ENCODE results near the gene BNIP2. TPM values are rescaled to one million over a fixed set of nuclear protein-coding genes. Genes with fewer than 3 reads are reported as not detected.
A peak's percentile ranks its signal among the peaks of the same experiment; 100 is the strongest.
"Not testable (repeated sequence)": the region's sequence is repeated elsewhere in the genome, so short reads cannot be mapped to it uniquely, and the experiment has no call there.

The BNIP2 gene
- polyA plus RNA-seq, 3 donors: 66.1 to 82.9 (median 78.3) TPM

DNA sequence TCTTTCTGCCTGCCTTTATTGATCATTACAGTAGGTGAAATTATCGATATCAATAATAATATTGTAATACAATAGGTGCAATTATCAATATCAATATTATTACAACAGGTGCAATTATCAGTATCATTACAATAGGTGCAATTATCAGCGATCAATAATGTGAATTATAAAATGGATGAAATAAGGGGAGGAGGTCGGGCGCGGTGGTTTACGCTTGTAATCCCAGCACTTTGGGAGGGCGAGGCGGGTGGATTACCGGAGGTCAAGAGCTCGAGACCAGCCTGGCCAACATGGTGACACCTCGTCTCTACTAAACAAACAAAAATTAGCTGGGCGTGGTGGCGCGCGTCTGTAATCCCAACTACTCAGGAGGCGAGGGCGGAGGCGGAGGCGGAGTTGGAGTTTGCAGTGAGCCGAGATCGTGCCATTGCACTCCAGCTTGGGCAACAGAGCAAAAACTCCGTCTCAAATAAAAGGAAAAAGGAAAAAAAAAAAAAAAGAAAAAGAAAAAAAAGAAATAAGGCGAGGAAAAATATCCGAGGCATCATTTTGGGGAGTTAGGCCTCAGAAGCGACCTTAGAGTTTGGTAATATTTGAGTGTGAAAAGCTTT, 611 bp upstream of the BNIP2 start:
- DNase-seq (ENCODE audit: low read depth in 3 of 3, low spot score in 2 of 3): peak in 1 of 3 donors; percentile 26

DNA sequence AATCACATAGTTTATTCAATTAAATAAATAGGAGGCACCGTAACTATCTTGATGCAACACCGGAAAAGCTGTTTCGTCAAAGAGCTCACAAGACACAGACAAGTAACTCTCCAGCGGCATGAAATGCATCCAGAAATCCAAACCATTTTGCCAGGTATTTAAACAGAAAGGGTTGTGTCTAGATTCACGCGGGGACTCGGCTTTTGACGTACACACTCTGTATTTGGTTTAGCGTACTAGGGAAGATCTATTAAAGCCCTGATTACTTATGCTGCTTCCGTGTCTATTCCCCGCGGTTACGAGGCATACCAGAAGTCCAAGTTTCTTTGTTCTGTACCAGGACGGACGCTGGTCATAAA, 718 bp downstream of the BNIP2 start:
- peak in 1 of 3 donors; percentile 34 for DNase-seq (ENCODE audit: low read depth in 3 of 3, low spot score in 2 of 3)

DNA sequence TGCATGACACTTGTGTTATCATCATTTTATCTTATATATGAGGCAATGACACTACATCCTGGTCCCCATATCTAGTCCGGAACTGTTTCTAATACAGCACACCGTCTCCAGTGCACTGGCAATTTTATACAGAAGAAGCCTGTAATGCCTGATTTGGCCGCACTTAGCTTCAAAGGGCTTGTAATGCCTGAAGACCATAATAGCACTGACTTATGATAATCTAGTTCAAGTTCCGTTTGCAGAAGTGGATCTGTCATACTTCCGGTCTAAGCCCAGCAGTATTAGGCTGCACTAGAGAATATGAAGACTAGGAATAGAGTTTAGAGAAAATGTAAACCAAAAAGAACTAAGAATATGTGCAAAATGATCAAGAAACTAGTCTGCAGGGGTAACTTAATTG, 1.3 kb downstream of the BNIP2 start:
- DNase-seq (ENCODE audit: low read depth in 3 of 3, low spot score in 2 of 3): no peak

DNA sequence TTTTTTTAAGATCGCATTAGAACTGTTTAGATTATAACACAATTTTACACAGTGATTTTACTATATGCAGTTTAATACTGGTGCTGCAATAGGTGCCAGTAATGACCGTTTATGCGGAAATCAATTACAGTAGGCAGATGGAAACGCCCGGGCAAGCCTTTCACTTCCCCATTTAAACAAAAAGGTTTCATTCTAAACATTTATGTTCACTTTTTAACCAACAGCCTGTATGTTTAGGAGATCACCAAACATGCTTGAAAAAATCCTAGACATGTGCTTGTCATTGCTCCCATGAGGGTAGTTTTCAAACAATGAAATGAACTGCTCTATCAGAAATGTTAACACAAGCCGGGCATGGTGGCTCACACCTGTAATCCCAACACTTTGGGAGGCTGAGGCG, 2.7 kb downstream of the BNIP2 start:
- no peak for DNase-seq (ENCODE audit: low read depth in 3 of 3, low spot score in 2 of 3)

DNA sequence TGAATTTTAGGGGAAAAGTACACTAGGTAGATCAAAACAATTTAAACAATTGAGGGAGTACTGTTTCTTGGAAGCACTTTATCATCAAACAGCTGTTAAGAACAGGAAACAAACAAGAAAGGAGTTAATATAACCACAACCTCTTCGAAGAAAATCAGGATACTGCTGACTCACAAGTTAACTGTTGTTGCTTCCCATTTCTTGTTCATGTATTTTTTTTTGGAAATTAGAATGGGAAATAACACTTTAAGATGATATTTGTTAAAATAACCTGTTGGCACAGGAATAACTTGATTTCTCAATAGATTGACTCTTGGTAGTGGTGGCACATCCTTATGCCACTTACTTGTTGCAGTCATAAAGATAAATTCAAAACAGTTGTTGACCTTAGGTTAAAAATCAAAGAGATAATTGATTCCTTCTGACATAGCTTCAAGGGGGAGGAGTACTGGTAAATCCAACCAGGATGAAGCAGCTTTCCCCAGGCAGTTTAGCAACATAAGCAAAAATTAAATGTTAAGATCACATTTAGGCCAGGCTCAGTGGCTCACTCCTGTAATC, 3.3 kb downstream of the BNIP2 start:
- no peak for DNase-seq (ENCODE audit: low read depth in 3 of 3, low spot score in 2 of 3)

DNA sequence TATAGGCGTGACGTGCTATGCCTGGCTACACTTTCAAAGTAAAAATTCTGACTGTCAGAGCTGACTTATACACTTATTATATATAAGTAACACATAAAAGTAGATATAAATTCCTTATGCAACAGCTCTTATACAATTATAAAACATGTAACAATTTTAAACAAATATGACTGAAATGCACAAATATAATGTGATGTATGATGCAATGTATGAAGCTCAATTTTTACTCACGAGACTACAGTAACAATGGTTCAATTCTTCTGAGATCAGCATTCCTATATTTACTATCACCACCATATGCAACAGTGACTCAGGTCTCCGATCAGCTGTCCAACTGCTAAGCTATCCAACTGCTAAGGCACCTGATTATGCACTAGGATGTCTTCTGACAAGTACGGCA, 8.2 kb downstream of the BNIP2 start:
- DNase-seq (ENCODE audit: low read depth in 3 of 3, low spot score in 2 of 3): no peak

DNA sequence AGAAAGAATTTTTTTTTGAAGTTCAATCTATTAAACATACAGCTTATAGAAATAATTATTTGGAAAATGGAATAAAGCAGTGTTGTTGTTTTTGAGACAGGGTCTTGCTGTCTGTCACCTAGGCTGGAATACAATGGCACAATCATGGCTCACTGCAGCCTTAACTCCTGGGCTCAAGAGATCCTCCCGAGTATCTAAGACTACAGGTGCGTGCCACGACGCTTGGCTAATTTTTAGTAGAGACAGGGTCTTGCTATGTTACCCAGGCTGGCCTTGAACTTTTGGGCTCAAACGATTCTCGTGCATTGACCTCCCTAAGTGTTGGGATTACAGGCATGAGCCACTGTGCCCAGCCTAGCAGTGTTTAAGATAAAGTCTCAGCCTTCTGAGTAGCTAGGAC, 8.8 kb downstream of the BNIP2 start:
- no peak for DNase-seq (ENCODE audit: low read depth in 3 of 3, low spot score in 2 of 3)

DNA sequence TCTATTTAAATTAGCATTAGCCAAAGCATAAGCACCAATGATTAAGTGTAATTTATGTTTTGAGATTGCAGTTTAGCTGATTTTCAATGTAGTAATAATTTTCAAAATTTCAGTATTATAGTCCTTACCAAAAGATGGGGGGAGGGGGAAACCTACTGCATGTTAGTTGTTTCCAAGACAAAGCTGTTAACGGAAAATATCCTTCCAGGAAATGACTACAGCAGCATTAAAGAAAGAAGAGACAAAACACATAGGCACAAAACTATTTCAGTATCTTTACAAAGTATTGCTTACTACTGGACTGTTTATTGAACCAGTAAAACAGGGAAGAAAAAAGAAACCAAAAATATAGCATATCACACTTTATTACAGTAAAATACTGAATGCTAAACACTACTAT, 10.5 kb downstream of the BNIP2 start:
- DNase-seq (ENCODE audit: low read depth in 3 of 3, low spot score in 2 of 3): no peak

DNA sequence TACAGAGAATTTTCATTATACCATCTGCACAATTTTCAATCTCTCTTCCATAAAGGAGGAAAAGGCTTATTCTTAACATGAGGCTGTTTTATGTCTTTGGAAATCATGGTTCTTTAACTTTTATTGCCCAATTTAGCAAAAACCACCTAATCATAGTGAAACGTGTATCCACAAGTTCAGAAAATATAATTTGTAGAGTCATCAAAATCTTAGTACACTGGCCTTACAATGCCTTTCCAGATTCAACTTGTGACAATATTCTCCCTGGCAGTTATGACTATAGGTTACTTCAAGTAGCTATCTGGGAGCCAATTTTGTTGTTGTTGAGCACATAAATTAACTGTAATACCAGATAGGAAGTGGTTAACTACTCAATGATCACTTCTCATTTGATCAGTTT, 10.9 kb downstream of the BNIP2 start:
- no peak for DNase-seq (ENCODE audit: low read depth in 3 of 3, low spot score in 2 of 3)

DNA sequence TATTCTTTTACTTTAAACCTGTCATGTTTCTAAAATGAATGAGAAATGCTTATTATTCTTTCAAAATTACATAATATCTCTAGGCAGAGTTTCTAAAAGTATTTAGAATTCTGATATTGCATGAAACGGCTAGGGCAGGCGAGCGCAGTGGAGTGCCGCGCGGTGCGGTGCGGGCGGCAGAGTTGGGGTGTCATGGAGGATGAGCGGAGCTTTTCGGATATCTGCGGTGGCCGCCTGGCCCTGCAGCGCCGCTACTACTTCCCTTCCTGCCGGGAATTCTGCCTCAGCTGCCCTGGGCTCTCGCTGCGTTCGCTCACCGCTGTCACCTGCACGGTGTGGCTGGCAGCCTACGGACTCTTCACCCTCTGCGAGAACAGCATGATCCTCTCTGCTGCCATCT, 12.6 kb downstream of the BNIP2 start:
- no peak for DNase-seq (ENCODE audit: low read depth in 3 of 3, low spot score in 2 of 3)

DNA sequence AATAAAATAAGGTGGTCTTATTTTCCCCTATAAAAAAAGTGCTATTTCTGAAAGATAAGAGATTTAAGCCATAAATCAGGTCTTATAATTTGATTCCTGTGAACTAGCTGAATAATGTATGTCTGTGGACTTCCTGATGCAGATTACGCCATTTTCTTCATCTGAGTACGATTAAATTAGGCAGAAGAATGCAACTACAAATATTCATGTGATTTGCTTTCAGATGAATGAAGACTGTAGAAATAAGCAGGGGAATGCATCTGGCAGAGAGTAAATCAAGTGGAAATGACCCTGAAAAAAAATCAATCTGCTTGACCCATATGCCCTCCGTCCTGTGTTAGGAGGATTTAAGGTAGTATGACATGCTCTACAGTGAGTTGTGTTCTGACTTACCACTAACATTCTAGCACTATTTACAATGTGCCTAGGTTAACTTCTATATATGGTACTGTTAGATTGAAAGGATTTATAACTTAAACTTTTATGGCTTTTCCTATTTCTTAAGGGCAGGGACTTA, 14.7 kb downstream of the BNIP2 start:
- no peak for DNase-seq (ENCODE audit: low read depth in 3 of 3, low spot score in 2 of 3)

DNA sequence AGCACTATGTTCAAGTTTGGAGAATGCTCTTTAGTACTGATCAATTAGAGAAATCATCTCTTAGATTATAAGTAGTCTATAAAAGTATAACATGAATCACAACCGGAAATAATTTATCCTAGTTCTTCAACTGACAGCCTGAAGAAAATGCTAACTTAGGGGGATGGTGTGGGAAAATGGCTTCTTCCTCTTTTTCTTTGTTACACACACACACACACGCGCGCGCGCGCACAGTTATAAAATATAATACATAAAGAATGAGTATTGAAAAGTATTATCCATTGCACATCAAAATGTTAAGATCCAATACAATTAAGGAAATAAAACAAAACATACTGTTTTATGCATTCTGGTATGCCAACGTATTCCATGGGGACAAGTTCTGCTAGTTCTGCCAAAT, 20.6 kb downstream of the BNIP2 start:
- DNase-seq (ENCODE audit: low read depth in 3 of 3, low spot score in 2 of 3): no peak

DNA sequence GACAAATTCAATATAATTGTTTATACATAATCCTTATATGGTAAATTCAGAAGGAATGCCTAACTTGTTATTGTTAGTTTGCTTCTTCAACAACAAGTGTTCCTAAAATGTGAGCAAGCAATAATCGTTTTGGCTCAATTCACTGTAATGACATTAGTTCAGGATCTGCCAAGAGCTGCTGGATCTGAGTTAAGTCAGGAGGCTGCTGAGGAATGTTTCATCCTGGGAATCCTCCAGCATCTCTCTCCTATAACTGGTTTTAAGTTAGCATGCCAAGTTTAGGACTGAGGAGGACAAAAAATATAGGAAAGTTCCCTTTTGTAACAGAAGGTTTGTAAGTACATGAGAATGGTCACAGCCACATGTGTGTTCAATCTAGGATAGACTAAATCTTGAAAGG, 26.9 kb downstream of the BNIP2 start:
- DNase-seq (ENCODE audit: low read depth in 3 of 3, low spot score in 2 of 3): no peak

DNA sequence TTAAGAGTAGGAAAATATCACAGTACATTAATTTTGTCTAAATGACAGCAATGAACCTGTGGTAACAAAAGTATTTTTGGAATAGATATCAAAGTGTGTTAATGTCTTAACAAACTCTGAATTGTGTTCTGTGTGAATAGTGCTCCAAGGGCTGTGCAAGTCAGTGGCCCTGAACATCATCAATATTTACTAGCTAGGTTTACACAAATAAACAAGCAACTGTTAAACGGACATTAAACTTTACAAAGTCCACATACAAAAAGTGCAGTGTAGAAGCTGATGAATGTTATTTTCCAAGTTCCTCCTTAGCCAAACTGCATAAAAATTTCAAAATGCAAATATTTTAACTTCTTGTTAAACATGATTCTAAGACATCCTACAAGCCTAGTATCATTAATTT, 29.8 kb downstream of the BNIP2 start:
- no peak for DNase-seq (ENCODE audit: low read depth in 3 of 3, low spot score in 2 of 3)

DNA sequence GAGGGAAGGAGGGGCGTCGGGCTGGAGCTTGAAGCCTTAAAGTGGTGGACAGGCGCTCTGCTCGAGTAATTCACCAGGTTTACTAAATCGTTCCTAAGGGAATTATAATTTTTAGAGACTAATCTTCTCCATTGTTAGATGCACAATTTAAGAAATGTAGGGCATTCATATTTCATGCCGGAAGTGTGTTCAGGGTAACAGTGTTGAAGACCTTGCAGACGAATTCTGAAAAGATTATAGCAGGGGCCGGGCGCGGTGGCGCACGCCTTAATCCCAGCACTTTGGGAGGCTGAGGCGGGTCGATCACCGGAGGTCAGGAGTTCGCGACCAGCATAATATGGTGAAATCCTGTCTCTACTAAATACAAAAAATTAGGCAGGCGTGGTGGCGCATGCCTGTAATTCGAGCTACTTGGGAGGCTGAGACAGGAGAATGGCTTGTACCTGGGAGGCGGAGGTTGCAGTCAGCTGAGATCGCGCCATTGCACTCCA, 31.4 kb downstream of the BNIP2 start:
- no peak for DNase-seq (ENCODE audit: low read depth in 3 of 3, low spot score in 2 of 3)

DNA sequence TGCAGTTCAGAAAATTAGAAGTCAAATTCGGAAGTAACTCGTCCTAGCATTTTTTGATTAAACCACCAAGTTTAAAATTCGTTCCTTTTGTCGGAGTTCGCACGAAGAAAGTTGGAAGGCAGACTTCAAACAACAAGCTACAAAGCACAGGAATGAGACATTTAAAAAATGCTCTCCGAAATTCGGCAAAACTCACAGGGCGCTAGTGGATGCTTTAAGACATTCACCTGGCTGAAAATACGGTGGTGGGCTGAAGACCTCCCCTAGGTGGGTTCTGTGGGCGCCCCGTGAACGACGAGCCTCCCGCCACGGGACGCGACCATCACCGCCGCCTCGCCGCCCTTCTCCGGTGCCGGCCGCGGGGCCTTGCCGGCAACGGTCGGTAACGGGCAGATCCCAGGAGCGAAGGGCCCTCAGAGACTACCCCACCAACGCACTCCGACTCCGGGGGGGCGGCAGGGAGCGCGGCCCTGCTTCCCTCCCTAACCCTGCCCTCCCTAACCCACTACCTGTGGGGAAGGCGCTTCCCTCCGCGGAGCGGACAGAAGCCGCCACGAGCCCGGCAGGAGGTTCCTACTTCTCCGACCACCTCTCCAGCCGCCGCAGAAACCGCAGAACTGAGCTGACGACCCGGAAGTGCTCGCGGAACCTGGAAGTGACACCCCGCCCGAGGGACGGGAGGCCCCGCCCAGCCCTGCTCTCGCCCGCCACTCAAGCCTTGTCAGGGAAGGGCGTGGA, 32.1 kb downstream of the BNIP2 start, which contains the start of gene GTF2A2:
GTF2A2 (minus strand) TSS at position 619 of the 738 bp plus-strand sequence. CDS start 5,238 bp downstream, outside the sequence.
- DNase-seq (ENCODE audit: low read depth in 3 of 3, low spot score in 2 of 3): peak; percentile 81 to 84 (median 82)

DNA sequence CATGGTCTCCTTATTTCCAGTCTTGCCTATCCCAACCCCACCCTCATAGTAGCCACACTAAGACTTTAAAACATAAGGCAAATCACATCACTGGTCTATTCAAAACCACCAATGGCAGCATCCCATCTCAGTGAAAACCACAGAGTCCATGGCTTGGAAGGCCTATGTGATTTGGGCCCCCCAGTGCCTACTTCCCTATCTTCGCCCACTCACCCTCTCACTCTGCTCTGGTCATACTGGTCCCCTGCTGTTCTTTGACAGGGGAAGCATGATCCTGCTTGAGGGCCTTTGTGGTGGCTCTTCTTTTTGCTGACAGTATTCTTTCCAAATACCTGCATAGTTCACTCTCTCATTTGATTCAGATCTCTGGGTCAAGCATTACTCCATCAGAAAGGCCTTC, 35.1 kb downstream of the BNIP2 start:
- DNase-seq (ENCODE audit: low read depth in 3 of 3, low spot score in 2 of 3): no peak

DNA sequence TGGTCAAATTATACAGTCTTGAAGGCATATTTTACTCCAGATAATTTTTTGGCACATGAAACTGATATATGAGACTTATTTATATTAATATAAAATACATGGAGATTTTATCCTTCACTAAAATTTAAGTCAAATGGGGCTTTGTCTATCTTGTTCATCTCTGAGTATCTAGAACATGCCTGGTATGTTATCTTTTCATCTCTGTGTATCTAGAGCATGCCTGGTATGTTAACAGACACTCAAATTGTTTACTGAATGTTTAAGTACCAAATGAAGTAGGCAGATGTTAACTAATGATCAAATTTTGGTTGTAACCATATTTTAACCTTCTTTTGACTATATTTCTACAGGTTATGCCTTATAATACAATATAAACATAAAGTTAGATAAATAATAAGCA, 39.5 kb downstream of the BNIP2 start:
- no peak for DNase-seq (ENCODE audit: low read depth in 3 of 3, low spot score in 2 of 3)

DNA sequence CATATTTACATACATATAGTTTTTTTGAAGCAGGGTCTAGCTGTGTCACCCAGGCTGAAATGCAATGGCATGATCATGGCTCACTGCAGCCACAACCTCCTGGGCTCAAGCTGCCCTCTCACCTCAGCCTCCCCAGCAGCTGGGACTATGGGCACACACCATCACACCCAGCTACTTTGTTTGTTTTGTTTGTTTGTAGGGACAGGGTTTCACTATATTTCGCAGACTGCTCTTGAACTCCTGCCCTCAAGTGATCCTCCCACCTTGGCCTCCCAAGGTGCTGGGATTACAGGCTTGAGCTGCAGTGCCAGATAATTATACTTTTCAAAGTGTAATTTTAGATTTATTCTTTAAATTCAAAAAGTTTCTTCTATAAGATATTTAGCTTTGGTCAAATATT, 42.0 kb downstream of the BNIP2 start:
- DNase-seq (ENCODE audit: low read depth in 3 of 3, low spot score in 2 of 3): no peak

DNA sequence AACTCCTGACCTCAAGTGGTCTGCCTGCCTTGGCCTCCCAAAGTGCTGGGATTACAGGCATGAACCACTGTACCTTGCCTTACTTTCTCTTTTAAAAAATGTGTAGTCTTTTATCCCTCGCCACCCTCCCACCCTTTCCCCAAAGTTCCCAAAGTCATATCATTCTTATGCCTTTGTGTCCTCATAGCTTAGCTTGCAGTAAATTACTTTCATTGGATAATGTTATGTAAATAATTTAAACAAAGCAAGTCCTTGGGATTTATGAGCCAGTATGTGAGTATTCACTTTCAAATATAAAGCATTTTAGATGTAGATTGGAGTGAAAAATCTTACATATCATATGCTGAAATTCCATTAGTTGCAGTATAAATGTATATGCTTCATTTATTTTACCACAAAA, 42.8 kb downstream of the BNIP2 start:
- DNase-seq (ENCODE audit: low read depth in 3 of 3, low spot score in 2 of 3): no peak

DNA sequence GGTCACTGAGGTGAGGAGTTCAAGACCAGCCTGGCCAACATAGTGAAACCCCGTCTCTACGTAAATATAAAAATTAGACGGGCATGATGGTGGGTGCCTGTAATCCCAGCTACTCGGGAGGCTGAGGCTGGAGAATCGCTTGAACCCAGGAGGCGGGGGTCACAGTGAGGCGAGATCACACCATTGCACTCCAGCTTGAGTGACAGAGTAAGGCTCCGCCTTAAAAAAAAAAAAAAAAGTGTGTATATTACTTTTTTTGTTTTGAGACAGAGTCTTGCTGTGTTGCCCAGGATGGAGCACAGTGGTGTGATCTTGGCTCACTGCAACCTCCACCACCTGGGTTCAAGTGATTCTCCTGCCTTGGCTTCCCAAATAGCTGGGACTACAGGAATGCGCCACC, 43.3 kb downstream of the BNIP2 start:
- not testable (repeated sequence) for DNase-seq (ENCODE audit: low read depth in 3 of 3, low spot score in 2 of 3)

DNA sequence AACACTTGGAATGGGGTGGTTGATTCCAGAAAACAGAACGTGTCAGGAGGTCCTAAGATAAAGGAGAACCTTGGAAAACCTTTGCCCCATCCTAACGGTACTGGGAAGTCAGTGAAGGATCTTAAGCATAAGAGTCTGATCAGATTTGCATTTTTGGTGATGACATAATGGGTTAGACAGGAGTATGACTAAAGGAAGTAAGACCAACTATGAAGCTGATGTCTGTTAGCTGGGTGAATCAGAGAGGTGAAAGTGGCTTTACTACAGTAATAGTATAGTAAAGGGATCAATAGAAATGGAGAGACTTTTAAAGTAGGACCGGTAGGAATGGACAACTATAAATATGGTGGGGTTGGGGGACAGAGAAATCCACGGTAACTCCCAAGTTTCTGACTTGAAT, 44.4 kb downstream of the BNIP2 start:
- DNase-seq (ENCODE audit: low read depth in 3 of 3, low spot score in 2 of 3): no peak
